Neural crest cell (in vitro differentiated cells): ENCODE results near the gene DNAJB13. TPM values are rescaled to one million over a fixed set of nuclear protein-coding genes. Genes with fewer than 3 reads are reported as not detected.

ENCODE experiments used
- DNase-seq: peaks from one replicate; pipeline ENCODE4 v3.0.0; 2021; ENCODE audit warnings: low read depth, mixed read lengths, low spot score
- H3K27ac Mint-ChIP-seq: one replicate; pipeline ENCODE4 v1.8.0; 2021; ENCODE audit warnings: mild to moderate bottlenecking, mixed read lengths; ENCODE audit not compliant: unreplicated experiment
- H3K27me3 Mint-ChIP-seq: 2 replicates; pipeline ENCODE4 v1.8.0; 2021; ENCODE audit warnings: low read depth, mild to moderate bottlenecking, mixed read lengths
- H3K36me3 Mint-ChIP-seq: 2 replicates; pipeline ENCODE4 v1.8.0; 2021; ENCODE audit warnings: low read depth, mild to moderate bottlenecking, mixed read lengths
- H3K4me1 Mint-ChIP-seq: 2 replicates; pipeline ENCODE4 v1.8.0; 2021; ENCODE audit warnings: mixed read lengths
- H3K4me3 Mint-ChIP-seq: one replicate; pipeline ENCODE4 v1.8.0; 2021; ENCODE audit warnings: mild to moderate bottlenecking, mixed read lengths
- H3K9me3 Mint-ChIP-seq: 2 replicates; pipeline ENCODE4 v1.8.0; 2021; ENCODE audit warnings: mixed read lengths
- total RNA-seq: library from RNA; stranded (reverse); gene quantifications from 2 replicates; pipeline ENCODE4 v1.2.1, GENCODE V29; 2021
- TF ChIP-seq, protein P1 (sequence below): fragments of 200-600 bp; sonication (generic); conservative IDR thresholded peaks from 2 replicates; pipeline ENCODE4 v1.5.0; 2021; ENCODE audit warnings: antibody characterized with exemption, mild to moderate bottlenecking

DNAJB13 gene
- total RNA-seq, 1 donor from 2014 or later, result 0.35 TPM

DNA sequence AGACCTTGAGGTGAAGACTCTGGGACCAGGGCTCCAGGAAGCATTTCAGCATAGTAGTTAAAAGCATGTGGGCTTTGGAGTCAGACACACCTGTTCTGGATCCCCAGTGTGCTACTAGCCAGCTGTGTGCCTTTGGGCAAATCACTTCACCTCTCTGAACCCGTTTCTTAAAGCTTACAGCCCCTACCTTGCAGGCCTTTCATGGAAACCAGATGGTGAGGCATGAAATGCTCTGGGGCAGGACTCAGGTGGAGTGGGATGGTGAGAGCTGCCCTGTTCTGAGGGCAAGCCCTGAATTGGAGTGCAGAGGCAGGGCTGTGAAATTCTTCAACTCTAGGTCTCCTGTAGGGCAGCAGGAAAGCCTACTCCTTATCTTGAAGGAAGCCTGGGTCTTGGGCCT lies 21.4 kb downstream of the DNAJB13 start:
- DNase-seq, result no peak
- Mint-ChIP-seq H3K9me3 (no peaks in the 10 kb centered on the region), H3K27me3 (peaks cover 4% of the 10 kb centered on the region), H3K4me3 (no peak overlapping the region), H3K4me1 (no peaks in the 10 kb centered on the region), H3K36me3 (peaks cover 19% of the 10 kb centered on the region), H3K27ac (no peak overlapping the region)
- TF ChIP-seq, protein P1, sequence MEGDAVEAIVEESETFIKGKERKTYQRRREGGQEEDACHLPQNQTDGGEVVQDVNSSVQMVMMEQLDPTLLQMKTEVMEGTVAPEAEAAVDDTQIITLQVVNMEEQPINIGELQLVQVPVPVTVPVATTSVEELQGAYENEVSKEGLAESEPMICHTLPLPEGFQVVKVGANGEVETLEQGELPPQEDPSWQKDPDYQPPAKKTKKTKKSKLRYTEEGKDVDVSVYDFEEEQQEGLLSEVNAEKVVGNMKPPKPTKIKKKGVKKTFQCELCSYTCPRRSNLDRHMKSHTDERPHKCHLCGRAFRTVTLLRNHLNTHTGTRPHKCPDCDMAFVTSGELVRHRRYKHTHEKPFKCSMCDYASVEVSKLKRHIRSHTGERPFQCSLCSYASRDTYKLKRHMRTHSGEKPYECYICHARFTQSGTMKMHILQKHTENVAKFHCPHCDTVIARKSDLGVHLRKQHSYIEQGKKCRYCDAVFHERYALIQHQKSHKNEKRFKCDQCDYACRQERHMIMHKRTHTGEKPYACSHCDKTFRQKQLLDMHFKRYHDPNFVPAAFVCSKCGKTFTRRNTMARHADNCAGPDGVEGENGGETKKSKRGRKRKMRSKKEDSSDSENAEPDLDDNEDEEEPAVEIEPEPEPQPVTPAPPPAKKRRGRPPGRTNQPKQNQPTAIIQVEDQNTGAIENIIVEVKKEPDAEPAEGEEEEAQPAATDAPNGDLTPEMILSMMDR, result no peak

DNA sequence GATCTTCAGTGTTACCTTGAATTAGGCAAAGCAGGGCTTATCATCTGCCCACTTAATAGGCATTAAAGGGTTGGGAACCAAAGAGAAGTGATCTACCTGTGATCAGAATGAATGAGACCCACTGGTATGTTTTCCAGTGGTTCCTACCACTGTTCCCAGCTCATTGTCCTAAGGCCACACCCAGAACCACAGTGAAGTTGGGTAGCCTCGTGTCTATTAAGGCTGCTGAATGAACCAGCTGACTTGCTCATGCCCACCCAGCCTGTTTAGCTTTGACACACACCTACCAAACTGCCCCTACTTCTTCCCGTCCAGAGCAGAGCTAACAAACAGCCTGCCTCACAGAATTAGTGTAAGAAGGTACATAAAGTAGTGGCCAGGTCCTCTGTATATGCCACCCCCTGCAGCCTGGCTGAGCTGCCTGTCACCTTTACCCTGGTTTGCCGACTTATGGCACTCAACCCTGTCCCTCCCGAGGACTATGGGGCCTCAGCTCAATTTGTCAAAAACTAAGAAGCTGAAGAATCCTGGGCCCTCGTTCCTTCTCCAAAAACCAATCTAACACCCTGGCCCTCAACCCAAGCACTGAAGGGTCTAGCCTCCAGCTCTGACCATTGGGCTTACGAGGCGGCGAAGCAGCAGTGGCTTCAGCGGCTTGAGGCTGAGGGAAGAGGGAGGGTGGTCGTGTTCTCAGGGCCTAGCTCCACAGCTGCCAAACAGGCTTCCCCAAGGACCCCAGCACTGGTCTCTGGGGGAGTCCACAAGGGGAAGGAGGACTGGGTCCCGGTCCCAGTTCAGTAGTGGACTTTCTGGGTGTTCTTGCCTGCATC lies 22.0 kb downstream of the DNAJB13 start:
- no peak overlapping the region for H3K4me3 Mint-ChIP-seq
- H3K4me1 Mint-ChIP-seq, result no peaks in the 10 kb centered on the region
- TF ChIP-seq, protein P1, result no peak
- peaks cover 4% of the 10 kb centered on the region for H3K27me3 Mint-ChIP-seq
- peaks cover 24% of the 10 kb centered on the region for H3K36me3 Mint-ChIP-seq
- H3K9me3 Mint-ChIP-seq, result no peaks in the 10 kb centered on the region
- H3K27ac Mint-ChIP-seq, result no peak overlapping the region
- no peak for DNase-seq

DNA sequence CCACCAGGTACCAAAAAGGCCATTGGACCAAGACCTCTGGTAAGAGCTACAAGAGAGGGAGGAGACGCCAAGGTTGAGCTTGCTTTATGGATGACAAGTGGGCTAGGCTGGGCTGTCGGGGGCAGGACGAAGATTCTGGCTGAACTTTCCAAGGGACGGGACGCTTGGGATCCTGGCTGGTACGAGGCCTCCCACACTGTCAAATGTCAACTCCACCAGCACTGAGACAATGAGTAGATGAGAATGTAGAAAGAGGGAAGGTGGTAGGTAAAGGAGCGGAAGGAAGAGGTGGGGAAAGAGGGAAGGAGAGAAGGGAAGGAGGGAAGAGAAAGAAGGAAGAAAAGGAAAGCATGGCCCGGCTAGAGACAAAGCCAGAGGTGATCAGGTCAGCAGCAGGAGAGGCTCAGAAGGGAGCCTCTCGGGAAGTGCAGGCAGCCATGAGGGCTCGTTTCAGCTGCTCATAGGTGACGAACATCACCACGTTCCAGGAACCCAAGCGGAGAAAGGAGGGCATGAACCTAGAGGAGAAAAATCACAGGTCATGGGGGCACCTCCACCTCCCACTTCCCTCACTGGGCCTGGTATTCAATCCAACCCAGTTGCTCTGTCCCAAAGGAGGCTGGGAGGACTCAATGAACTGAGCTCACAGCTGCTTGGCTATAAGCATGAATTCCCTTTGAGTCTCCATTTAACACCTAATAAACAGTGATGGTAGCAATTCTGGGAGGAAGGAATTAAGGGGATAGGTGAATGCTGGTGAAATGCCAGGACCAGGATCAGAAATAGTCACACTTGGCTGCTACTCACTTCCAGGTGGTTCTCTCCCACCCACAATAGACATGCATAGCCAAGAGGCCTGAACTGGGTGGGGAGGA lies 24.0 kb downstream of the DNAJB13 start:
- TF ChIP-seq, protein P1, result no peak
- no peak for DNase-seq
- Mint-ChIP-seq H3K9me3 (no peaks in the 10 kb centered on the region), H3K4me3 (no peak overlapping the region), H3K27me3 (no peaks in the 10 kb centered on the region), H3K27ac (no peak overlapping the region), H3K4me1 (peaks cover 4% of the 10 kb centered on the region), H3K36me3 (peaks cover 28% of the 10 kb centered on the region)

DNA sequence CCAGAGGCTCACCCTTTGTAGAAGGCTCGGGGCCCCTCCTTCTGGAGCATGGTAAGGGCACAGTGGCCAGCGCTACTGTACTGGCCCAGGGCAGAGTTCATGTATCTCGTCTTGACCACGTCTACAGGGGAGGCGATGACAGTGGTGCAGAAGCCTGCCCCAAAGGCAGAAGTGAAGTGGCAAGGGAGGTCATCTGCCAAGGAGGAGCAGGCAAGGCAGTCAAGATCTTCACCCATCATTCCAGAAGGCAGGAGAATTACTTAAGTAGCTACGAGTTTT lies 24.6 kb downstream of the DNAJB13 start:
- DNase-seq, result no peak
- H3K36me3 Mint-ChIP-seq, result peaks cover 28% of the 10 kb centered on the region
- TF ChIP-seq, protein P1, result no peak
- H3K9me3 Mint-ChIP-seq, result no peaks in the 10 kb centered on the region
- no peaks in the 10 kb centered on the region for H3K27me3 Mint-ChIP-seq
- H3K27ac Mint-ChIP-seq, result no peak overlapping the region
- no peak overlapping the region for H3K4me3 Mint-ChIP-seq
- H3K4me1 Mint-ChIP-seq, result peaks cover 7% of the 10 kb centered on the region

DNA sequence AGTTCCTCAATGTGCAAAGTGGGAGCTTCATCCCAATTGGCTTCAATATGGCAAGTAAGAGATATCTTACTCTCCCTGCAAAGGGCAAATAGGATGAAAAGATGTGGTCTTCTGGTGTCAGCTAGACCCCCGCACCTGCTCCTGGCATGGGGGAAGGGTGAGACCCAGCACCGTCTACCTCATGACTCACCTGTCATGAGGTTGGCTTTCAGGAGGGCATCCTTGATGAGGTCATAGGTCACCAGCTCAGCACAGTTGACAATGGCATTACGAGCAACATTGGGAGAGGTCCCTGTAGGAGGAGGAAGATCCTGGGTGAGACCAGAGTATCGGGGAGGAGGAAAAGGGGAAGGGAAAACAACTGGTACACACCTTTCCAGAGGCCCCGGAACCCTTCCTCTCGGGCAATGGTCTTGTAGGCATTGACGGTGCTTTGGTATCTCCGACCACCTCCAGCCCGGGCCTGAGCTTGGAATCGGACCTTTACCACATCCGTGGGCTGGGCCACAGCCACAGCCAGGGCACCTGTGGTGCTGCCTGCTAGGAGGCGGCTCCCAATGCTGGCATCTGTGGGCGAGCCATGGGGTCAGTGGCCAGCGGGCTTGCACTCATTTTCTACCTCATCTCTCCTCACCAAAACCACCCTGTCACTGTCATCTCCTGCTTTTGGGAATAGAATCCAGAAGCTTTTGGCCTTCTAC lies 25.8 kb downstream of the DNAJB13 start:
- TF ChIP-seq, protein P1, result no peak
- no peaks in the 10 kb centered on the region for H3K27me3 Mint-ChIP-seq
- no peak for DNase-seq
- peaks cover 30% of the 10 kb centered on the region for H3K36me3 Mint-ChIP-seq
- H3K27ac Mint-ChIP-seq, result no peak overlapping the region
- peaks cover 19% of the 10 kb centered on the region for H3K4me1 Mint-ChIP-seq
- H3K4me3 Mint-ChIP-seq, result no peak overlapping the region
- H3K9me3 Mint-ChIP-seq, result no peaks in the 10 kb centered on the region
